H9 (cell line): Measurements from ENCODE around the gene ACACA. TPM values are rescaled to one million over a fixed set of nuclear protein-coding genes. Genes with fewer than 3 reads are reported as not detected.

Experiments used
- DNase-seq: peaks from one replicate; pipeline ENCODE4 v3.0.0-alpha.2; 2017
- H2AFZ ChIP-seq: one replicate; pipeline ENCODE4 v1.6.1; 2013; ENCODE audit warnings: mild to moderate bottlenecking, low read length, control low read depth, moderate library complexity
- H2AK5ac ChIP-seq: 2 replicates; pipeline ENCODE4 v1.6.1; 2013; ENCODE audit warnings: low read length, control low read depth, mixed read lengths; ENCODE audit not compliant: insufficient read length
- H2BK120ac ChIP-seq: one replicate; pipeline ENCODE4 v1.6.1; 2013; ENCODE audit warnings: low read depth, mild to moderate bottlenecking, low read length, control low read depth, inconsistent platforms; ENCODE audit not compliant: poor library complexity, severe bottlenecking
- H2BK12ac ChIP-seq: 2 replicates; pipeline ENCODE4 v1.6.1; 2013; ENCODE audit warnings: low read length, control low read depth, mixed read lengths, low read depth; ENCODE audit not compliant: insufficient read length
- H2BK15ac ChIP-seq: 2 replicates; pipeline ENCODE4 v1.6.1; 2013; ENCODE audit warnings: low read depth, low read length, control low read depth
- H2BK20ac ChIP-seq: one replicate; pipeline ENCODE4 v1.6.1; 2013; ENCODE audit warnings: low read depth, mild to moderate bottlenecking, low read length, control low read depth, inconsistent platforms; ENCODE audit not compliant: poor library complexity, severe bottlenecking
- H2BK5ac ChIP-seq: 2 replicates; pipeline ENCODE4 v1.6.1; 2013; ENCODE audit warnings: low read length, control low read depth, mixed read lengths; ENCODE audit not compliant: insufficient read length
- H3K14ac ChIP-seq: 2 replicates; pipeline ENCODE4 v1.6.1; 2013; ENCODE audit warnings: low read length, control low read depth; ENCODE audit not compliant: insufficient read depth
- H3K18ac ChIP-seq: 2 replicates; pipeline ENCODE4 v1.6.1; 2013; ENCODE audit warnings: low read depth, mild to moderate bottlenecking, mixed read lengths, low read length, control low read depth; ENCODE audit not compliant: insufficient read length
- H3K23ac ChIP-seq: 2 replicates; pipeline ENCODE4 v1.6.1; 2013; ENCODE audit warnings: low read length, control low read depth, mixed read lengths, low read depth; ENCODE audit not compliant: insufficient read length
- H3K23me2 ChIP-seq: 2 replicates; pipeline ENCODE4 v1.6.1; 2013; ENCODE audit warnings: low read depth, mild to moderate bottlenecking, mixed read lengths, low read length, control low read depth; ENCODE audit not compliant: insufficient read length, poor library complexity, severe bottlenecking
- H3K27ac ChIP-seq: 2 replicates; pipeline ENCODE4 v1.5.1; 2013; ENCODE audit warnings: low read length, control low read depth, mixed read lengths, low read depth; ENCODE audit not compliant: insufficient read length
- H3K27me3 ChIP-seq: 2 replicates; pipeline ENCODE4 v1.6.1; 2013; ENCODE audit warnings: low read length, control low read depth, inconsistent platforms; ENCODE audit not compliant: insufficient read depth
- H3K4ac ChIP-seq: 2 replicates; pipeline ENCODE4 v1.6.1; 2013; ENCODE audit warnings: low read depth, mild to moderate bottlenecking, control low read depth, inconsistent platforms, low read length, moderate library complexity
- H3K4me1 ChIP-seq: 2 replicates; pipeline ENCODE4 v1.6.1; 2013; ENCODE audit warnings: low read length, control low read depth, inconsistent platforms; ENCODE audit not compliant: insufficient read depth
- H3K4me2 ChIP-seq: 2 replicates; pipeline ENCODE4 v1.6.1; 2013; ENCODE audit warnings: low read length, control low read depth, mixed read lengths; ENCODE audit not compliant: insufficient read length, insufficient read depth
- H3K56ac ChIP-seq: 2 replicates; pipeline ENCODE4 v1.6.1; 2013; ENCODE audit warnings: low read depth, mild to moderate bottlenecking, mixed read lengths, low read length, control low read depth; ENCODE audit not compliant: insufficient read length
- H3K79me1 ChIP-seq: 2 replicates; pipeline ENCODE4 v1.6.1; 2013; ENCODE audit warnings: low read depth, mild to moderate bottlenecking, moderate library complexity, low read length, control low read depth, inconsistent platforms; ENCODE audit not compliant: insufficient read depth, poor library complexity, severe bottlenecking
- H3K79me2 ChIP-seq: 2 replicates; pipeline ENCODE4 v1.6.1; 2013; ENCODE audit warnings: low read length, control low read depth, inconsistent platforms; ENCODE audit not compliant: insufficient read depth
- H3K9ac ChIP-seq: 2 replicates; pipeline ENCODE4 v1.6.1; 2013; ENCODE audit warnings: low read length, control low read depth, mixed read lengths; ENCODE audit not compliant: insufficient read length; ENCODE audit errors: extremely low read depth
- H3K9me3 ChIP-seq: one replicate; pipeline ENCODE4 v1.6.1; 2013; ENCODE audit warnings: low read depth, low read length, inconsistent platforms; ENCODE audit not compliant: control insufficient read depth
- H3T11ph ChIP-seq: one replicate; pipeline ENCODE4 v1.6.1; 2013; ENCODE audit warnings: mild to moderate bottlenecking, low read length, control low read depth, inconsistent platforms
- H4K20me1 ChIP-seq: one replicate; pipeline ENCODE4 v1.6.1; 2013; ENCODE audit not compliant: control insufficient read depth, insufficient read length, insufficient read depth
- H4K5ac ChIP-seq: 2 replicates; pipeline ENCODE4 v1.6.1; 2013; ENCODE audit warnings: low read depth, mild to moderate bottlenecking, mixed read lengths, low read length, control low read depth; ENCODE audit not compliant: insufficient read length
- H4K8ac ChIP-seq: replicated peaks from 2 replicates; pipeline ENCODE4 v1.6.1; 2013; ENCODE audit warnings: low read length, control low read depth, mixed read lengths, low read depth; ENCODE audit not compliant: insufficient read length
- H4K91ac ChIP-seq: 2 replicates; pipeline ENCODE4 v1.6.1; 2013; ENCODE audit warnings: low read depth, mild to moderate bottlenecking, moderate library complexity, mixed read lengths, low read length, control low read depth; ENCODE audit not compliant: insufficient read length
- H3K27ac Mint-ChIP-seq, 3 experiments: 2 replicates in 2 of 3; 3 replicates in 1 of 3; pipeline ENCODE4 v1.8.0; 2020 to 2021; ENCODE audit warnings: mixed read lengths in 3 of 3, mild to moderate bottlenecking in 1 of 3, moderate library complexity in 1 of 3
- H3K27me3 Mint-ChIP-seq: 2 replicates; pipeline ENCODE4 v1.8.0; 2021; ENCODE audit warnings: low read depth, mild to moderate bottlenecking, moderate library complexity, mixed read lengths
- H3K36me3 Mint-ChIP-seq, 3 experiments: 2 replicates in 2 of 3; 3 replicates in 1 of 3; pipeline ENCODE4 v1.8.0; 2020 to 2021; ENCODE audit warnings: low read depth in 3 of 3, mixed read lengths in 3 of 3; ENCODE audit not compliant: insufficient read depth in 1 of 3
- H3K4me1 Mint-ChIP-seq, 2 experiments: 2 replicates each; pipeline ENCODE4 v1.8.0; 2020; ENCODE audit warnings: mixed read lengths in 2 of 2
- H3K4me3 Mint-ChIP-seq, 2 experiments: 2 replicates in 1 of 2; 3 replicates in 1 of 2; pipeline ENCODE4 v1.8.0; 2020 to 2021; ENCODE audit warnings: mild to moderate bottlenecking in 2 of 2, mixed read lengths in 2 of 2, moderate library complexity in 1 of 2
- H3K9me3 Mint-ChIP-seq, 2 experiments: 2 replicates in 1 of 2; 3 replicates in 1 of 2; pipeline ENCODE4 v1.8.0; 2020; ENCODE audit warnings: mild to moderate bottlenecking in 2 of 2, mixed read lengths in 2 of 2, moderate library complexity in 1 of 2
- CTCF ChIP-seq: fragments of 200-600 bp; sonication (generic); conservative IDR thresholded peaks from 3 replicates; pipeline ENCODE4 v1.8.0; 2021; ENCODE audit warnings: antibody characterized with exemption, mild to moderate bottlenecking
- WGBS: extraction: QIAGEN DNeasy Blood & Tissue Kit; methylation state at CpG from one replicate; pipeline ENCODE4 v1.1.7; 2013; ENCODE audit warnings: missing lambda C conversion rate, low lambda C conversion rate, mixed read lengths; ENCODE audit not compliant: insufficient read length; ENCODE audit errors: extremely low coverage; 5-methylcytosine and 5-hydroxymethylcytosine counted together
- total RNA-seq: library from RNA; stranded (reverse); gene quantifications from 2 replicates; pipeline ENCODE4 v1.2.1, GENCODE V29; 2021

ACACA gene
- total RNA-seq, 1 experiment from 2014 or later = 135 TPM

GRCh38 chr17:37177254-37177870 lies 229.3 kb downstream of the ACACA start:
- Histone ChIP-seq H2BK15ac (no peak overlapping the region), H3K79me1 (no peaks in the 10 kb centered on the region), H2BK20ac (no peak overlapping the region), H4K8ac (no peak overlapping the region), H2BK12ac (no peak overlapping the region), H2BK120ac (no peak overlapping the region), H2AK5ac (no peak overlapping the region), H3K14ac (no peak overlapping the region), H2BK5ac (no peak overlapping the region), H3K4me1 (no peaks in the 10 kb centered on the region), H3K18ac (no peak overlapping the region), H3T11ph (no peak overlapping the region), H3K23ac (no peak overlapping the region), H4K5ac (no peak overlapping the region), H3K9ac (no peak overlapping the region), H3K27me3 (no peaks in the 10 kb centered on the region), H3K4ac (no peak overlapping the region), H3K23me2 (no peaks in the 10 kb centered on the region), H4K20me1 (no peaks in the 10 kb centered on the region), H4K91ac (no peak overlapping the region), H3K79me2 (no peaks in the 10 kb centered on the region), H2AFZ (no peak overlapping the region), H3K4me2 (no peak overlapping the region), H3K9me3 (no peaks in the 10 kb centered on the region), H3K27ac (no peak overlapping the region), H3K56ac (no peak overlapping the region)
- H3K27ac Mint-ChIP-seq = peak overlapping the region in 2 of 3 experiments; percentile 8 to 54; a peak in 4 of 7 replicates
- H3K9me3 Mint-ChIP-seq = no peaks in the 10 kb centered on the region
- WGBS = no CpG with 5 or more reads among the region's 5 CpGs
- DNase-seq = no peak
- peaks cover 7 to 44% (median 35%) of the 10 kb centered on the region in 3 experiments for H3K36me3 Mint-ChIP-seq
- no peaks in the 10 kb centered on the region for H3K27me3 Mint-ChIP-seq
- TF ChIP-seq CTCF = no peak
- peaks cover 22% of the 10 kb centered on the region in 2 experiments for H3K4me1 Mint-ChIP-seq
- no peak overlapping the region for H3K4me3 Mint-ChIP-seq
